ENCODE measurements around the gene POU3F3.

Gene POU3F3

DNA sequence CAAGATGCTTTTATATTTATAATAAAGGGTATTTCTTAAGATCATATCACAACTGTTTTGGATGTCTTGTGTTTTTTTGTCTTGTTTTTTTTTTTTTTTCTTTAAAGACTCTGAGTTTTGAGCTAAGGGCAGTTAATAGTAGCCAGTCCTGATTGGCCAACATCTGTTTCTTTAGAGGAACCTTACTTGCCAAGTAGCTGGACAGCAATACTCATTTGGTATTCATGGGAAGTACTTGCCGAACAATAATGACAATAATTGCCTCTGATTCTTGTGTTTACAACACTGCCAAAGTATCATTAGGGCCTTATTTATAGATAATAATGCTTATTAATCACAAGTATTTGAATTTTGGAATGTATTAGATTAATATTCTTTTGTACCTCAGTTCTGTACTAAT is 17.1 kb upstream of the POU3F3 start:
- Histone ChIP-seq H3K4me3 (ENCODE audit: low read length) (no peak overlapping the region), H3K9ac (ENCODE audit: low read length) (no peak overlapping the region), H3K4me1 (ENCODE audit: control insufficient read depth, insufficient read depth, low read length) (no peaks in the 10 kb centered on the region), H3K27me3 (ENCODE audit: control insufficient read depth, insufficient read depth, low read length) (no peaks in the 10 kb centered on the region), H3K27ac (ENCODE audit: low read depth, low read length) (no peak overlapping the region), H3K36me3 (ENCODE audit: control insufficient read depth, insufficient read depth, low read length) (no peaks in the 10 kb centered on the region)

DNA sequence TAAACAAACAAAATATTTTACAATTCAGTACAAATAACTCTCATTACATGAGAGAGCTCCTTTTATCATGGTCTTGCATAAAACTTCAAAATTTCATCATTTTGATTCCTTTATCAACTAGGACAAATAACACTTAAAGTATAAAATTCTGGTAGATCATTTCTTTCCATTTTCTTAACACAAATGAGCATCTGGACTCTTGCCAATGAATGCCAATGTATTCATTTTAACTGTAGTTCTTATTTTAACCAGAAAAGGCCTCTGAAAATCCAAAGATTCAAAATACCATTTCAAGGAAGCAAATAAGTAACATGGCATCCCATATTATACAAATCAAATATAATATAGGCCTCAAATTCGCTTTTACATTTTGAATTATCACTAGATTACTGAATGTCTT is 13.8 kb upstream of the POU3F3 start:
- Histone ChIP-seq H3K4me1 (ENCODE audit: control insufficient read depth, insufficient read depth, low read length) (no peaks in the 10 kb centered on the region), H3K9ac (ENCODE audit: low read length) (no peak overlapping the region), H3K4me3 (ENCODE audit: low read length) (no peak overlapping the region), H3K36me3 (ENCODE audit: control insufficient read depth, insufficient read depth, low read length) (no peaks in the 10 kb centered on the region), H3K27me3 (ENCODE audit: control insufficient read depth, insufficient read depth, low read length) (peaks cover 28% of the 10 kb centered on the region), H3K27ac (ENCODE audit: low read depth, low read length) (no peak overlapping the region)

DNA sequence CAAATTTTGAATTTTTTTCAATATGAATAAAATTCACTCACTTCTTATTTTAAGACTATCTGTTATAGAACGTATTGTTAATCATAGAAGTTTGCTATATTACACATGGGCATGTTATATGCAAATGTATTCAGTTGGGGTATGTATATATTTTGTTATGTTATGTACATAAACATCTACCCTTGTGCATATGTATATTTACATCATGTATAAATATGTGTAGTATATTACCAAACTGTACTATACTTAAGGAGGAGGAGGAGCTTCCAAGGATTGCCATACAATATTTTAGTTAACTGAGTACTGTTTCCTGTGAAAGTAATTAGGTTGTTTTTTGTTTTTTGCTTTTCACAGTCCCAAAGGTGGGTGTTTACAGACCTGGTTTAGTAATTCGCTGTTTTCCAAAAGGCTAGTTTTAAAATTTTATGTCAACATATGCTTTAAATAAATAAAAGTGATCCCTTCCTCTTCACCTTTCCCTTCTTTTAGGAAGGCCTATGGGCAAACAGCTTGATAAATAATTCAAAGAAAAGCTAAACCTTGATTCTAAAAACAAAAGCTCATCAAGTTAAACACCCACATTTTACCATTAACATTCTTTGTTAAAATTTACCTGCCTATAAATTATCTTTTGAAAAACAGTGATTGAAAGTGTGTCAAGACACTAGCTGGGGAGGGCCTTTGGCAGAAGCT is 12.9 kb upstream of the POU3F3 start:
- Histone ChIP-seq H3K27me3 (ENCODE audit: control insufficient read depth, insufficient read depth, low read length) (peaks cover 36% of the 10 kb centered on the region), H3K9ac (ENCODE audit: low read length) (no peak overlapping the region), H3K27ac (ENCODE audit: low read depth, low read length) (no peak overlapping the region), H3K4me1 (ENCODE audit: control insufficient read depth, insufficient read depth, low read length) (no peaks in the 10 kb centered on the region), H3K36me3 (ENCODE audit: control insufficient read depth, insufficient read depth, low read length) (no peaks in the 10 kb centered on the region), H3K4me3 (ENCODE audit: low read length) (no peak overlapping the region)

DNA sequence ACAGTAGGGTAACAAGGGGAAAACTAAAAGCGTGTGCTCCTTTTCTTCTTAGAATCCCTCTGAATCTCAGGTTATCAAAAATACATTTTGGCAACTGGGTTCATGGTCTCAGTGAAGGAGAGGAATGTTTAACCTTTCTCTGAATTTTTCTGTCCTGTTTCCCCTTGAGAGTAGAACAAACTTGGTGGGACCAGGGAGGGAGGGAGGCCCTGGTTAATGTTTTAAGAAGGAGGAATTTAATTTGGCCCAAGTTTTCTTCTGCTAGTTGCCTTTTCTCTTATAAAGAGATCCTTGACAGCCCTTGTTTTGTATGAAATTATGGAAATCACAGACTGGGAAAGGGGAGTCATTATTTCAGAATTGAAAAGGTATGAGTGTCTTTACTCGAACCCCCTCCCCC is 12.2 kb upstream of the POU3F3 start:
- H3K4me3 ChIP-seq (ENCODE audit: low read length) = no peak overlapping the region
- H3K9ac ChIP-seq (ENCODE audit: low read length) = no peak overlapping the region
- H3K36me3 ChIP-seq (ENCODE audit: control insufficient read depth, insufficient read depth, low read length) = no peaks in the 10 kb centered on the region
- no peak overlapping the region for H3K27ac ChIP-seq (ENCODE audit: low read depth, low read length)
- H3K27me3 ChIP-seq (ENCODE audit: control insufficient read depth, insufficient read depth, low read length) = peaks cover 40% of the 10 kb centered on the region
- H3K4me1 ChIP-seq (ENCODE audit: control insufficient read depth, insufficient read depth, low read length) = no peaks in the 10 kb centered on the region

DNA sequence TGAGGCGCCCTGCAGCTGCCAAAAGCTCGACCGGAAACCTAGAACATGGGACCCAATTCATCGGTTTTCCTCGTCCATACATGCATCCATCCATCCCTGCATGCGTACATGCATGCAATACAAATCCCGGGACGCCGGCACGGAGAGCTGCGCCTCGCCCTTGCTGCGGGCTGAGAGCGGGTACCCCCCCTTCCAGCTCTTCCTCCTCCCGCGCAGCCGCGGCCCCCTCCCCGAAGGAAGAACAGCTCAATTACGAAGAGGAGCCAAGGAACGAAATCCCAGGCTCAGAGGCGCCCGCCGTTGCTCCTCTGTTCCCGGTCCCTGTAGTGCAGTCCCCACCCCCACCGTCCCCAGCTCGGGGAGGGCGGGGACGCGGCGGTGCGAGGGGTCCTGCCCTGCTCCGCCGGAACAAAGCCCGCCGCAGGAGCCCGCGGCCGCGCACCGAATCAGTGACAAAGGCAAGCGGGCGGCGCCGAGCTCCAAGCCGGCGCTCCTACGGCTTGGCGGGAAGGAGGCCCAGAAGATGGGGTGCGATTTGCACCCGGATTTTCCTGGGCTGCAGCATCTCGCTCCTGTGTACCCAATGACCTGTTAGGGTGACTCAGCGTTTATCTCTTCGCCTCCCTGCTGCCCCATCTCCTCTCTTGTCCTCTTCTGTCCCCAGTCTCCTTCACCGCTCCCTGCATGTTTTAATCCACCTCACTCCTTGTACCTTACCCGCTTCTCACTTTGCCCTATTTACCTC is 8.9 kb upstream of the POU3F3 start:
- Histone ChIP-seq H3K4me3 (ENCODE audit: low read length) (no peak overlapping the region), H3K36me3 (ENCODE audit: control insufficient read depth, insufficient read depth, low read length) (no peaks in the 10 kb centered on the region), H3K27me3 (ENCODE audit: control insufficient read depth, insufficient read depth, low read length) (peaks cover 43% of the 10 kb centered on the region), H3K27ac (ENCODE audit: low read depth, low read length) (no peak overlapping the region), H3K9ac (ENCODE audit: low read length) (no peak overlapping the region), H3K4me1 (ENCODE audit: control insufficient read depth, insufficient read depth, low read length) (no peaks in the 10 kb centered on the region)

DNA sequence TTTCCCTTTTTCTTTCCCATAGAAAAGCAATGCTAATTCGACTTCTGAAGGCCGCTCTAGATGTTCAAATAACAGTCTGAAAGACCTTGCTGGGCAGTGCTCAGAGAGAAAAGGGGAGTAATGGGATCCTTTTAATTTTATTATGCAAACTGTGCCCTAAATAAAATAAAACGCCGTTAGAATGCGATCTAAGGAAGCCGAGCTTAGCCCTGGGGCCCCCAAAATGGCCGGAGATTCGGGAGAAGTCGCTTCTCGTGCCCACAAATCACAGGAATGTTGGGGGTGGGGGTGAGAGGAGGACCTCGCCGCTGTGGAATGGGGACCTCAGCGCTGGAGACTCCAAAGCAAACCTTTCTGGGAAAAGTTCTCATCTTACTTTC is 8.4 kb upstream of the POU3F3 start:
- no peaks in the 10 kb centered on the region for H3K4me1 ChIP-seq (ENCODE audit: control insufficient read depth, insufficient read depth, low read length)
- H3K27ac ChIP-seq (ENCODE audit: low read depth, low read length) = no peak overlapping the region
- peaks cover 46% of the 10 kb centered on the region for H3K27me3 ChIP-seq (ENCODE audit: control insufficient read depth, insufficient read depth, low read length)
- H3K4me3 ChIP-seq (ENCODE audit: low read length) = no peak overlapping the region
- no peak overlapping the region for H3K9ac ChIP-seq (ENCODE audit: low read length)
- H3K36me3 ChIP-seq (ENCODE audit: control insufficient read depth, insufficient read depth, low read length) = no peaks in the 10 kb centered on the region

DNA sequence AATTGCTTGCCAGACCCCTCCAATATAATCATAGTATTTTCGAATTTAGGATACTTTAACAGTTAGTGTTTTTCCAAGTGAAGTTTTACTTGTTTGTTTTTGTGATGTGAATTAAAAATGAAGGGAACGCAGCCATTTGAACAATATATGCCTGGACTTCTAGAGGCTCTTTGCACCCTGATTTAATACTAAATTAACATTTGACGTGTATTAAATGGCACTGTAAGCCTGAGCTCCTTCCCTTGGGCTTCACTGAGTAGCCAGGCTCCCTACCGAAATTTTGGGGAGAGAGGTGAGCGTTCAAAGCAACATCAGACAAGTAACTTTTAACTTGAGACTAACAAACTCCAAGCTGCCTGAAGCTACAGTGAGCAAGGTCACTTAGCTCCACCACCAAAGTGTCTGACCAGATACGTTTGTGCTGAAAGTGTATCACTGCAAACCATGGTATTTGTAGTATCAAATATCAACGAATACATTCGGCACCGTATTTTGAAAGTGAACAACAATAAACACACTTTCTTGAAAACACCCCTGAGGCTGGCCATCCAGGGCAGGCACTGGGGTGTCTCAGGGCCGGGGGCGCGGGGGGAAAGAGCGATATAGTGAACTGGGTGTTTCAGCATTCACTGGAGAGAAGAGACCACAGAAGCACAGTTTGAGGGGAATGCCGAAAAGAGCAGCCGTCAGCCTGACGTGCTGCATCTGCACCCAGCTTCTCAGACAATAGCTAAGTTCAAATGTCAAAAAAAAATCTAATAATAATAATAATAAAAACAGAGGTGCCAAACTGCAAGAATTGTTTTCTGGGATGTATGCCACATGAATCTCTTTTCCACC is 7.7 kb upstream of the POU3F3 start:
- H3K9ac ChIP-seq (ENCODE audit: low read length) = no peak overlapping the region
- H3K27ac ChIP-seq (ENCODE audit: low read depth, low read length) = no peak overlapping the region
- no peaks in the 10 kb centered on the region for H3K36me3 ChIP-seq (ENCODE audit: control insufficient read depth, insufficient read depth, low read length)
- no peaks in the 10 kb centered on the region for H3K4me1 ChIP-seq (ENCODE audit: control insufficient read depth, insufficient read depth, low read length)
- no peak overlapping the region for H3K4me3 ChIP-seq (ENCODE audit: low read length)
- peaks cover 50% of the 10 kb centered on the region for H3K27me3 ChIP-seq (ENCODE audit: control insufficient read depth, insufficient read depth, low read length)

DNA sequence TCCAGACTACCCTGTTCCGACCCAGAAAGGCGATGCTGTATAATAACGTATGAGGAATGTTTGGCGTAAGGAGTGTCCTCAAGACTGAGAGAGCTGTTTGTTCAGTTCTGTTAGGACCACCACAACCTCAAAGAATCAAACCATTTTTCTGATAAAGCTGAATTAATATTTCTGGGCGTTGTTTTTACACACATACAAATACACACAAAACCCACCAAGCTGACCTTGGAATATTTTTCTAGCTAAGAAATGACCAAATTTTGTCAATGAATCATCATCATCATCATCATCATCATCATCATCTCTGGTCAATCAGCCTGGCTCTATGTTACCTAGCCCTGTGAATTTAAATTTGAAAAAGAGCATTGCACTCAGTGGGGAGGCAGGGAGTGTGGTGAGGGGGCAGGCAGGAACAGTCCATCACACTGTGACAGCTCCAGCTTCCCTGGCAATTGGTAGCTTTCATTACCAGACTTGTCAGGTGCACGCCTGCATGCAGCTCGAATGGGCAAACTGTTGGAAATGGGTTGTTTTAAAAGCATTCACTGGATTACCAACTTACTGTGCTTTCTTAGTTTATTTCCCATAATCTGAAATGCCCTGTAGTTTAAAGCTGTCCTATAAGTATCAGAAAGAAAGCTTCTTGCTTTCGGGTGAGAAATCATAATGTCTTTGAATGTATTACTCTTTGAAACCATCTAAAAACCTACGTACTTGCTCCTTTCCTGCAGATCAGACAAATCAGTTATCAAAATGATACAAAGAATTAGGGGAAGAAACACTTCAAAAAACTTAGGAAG is 6.9 kb upstream of the POU3F3 start:
- no peaks in the 10 kb centered on the region for H3K4me1 ChIP-seq (ENCODE audit: control insufficient read depth, insufficient read depth, low read length)
- H3K4me3 ChIP-seq (ENCODE audit: low read length) = no peak overlapping the region
- no peak overlapping the region for H3K27ac ChIP-seq (ENCODE audit: low read depth, low read length)
- no peaks in the 10 kb centered on the region for H3K36me3 ChIP-seq (ENCODE audit: control insufficient read depth, insufficient read depth, low read length)
- no peak overlapping the region for H3K9ac ChIP-seq (ENCODE audit: low read length)
- peaks cover 50% of the 10 kb centered on the region for H3K27me3 ChIP-seq (ENCODE audit: control insufficient read depth, insufficient read depth, low read length)

DNA sequence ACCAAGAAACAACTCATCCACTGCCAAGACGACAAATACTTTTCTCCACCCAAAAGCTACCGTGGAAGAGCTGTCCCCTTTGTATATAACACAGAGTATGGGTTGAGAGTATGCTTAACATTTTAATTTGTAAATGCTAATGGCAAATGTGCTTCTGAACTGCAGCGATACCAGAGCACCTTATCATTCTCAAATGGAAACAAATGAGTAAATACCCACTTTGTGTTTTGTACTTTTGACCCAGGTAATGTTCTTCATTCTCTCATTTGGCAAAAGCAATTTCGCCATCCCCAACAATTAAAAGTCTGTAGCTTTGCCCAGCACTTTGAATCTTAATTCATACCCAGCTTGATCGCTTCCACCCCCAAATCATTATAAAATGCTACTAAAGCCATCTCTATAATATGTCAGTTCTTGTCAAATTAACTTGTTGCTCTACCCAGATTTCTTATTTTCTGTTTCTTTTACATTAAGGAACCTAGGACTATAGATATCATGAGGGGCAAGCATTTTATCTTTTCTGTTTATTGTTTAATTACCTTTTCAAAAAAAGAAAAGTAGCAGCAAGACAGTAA is 6.2 kb upstream of the POU3F3 start:
- Histone ChIP-seq H3K27me3 (ENCODE audit: control insufficient read depth, insufficient read depth, low read length) (peaks cover 49% of the 10 kb centered on the region), H3K27ac (ENCODE audit: low read depth, low read length) (no peak overlapping the region), H3K36me3 (ENCODE audit: control insufficient read depth, insufficient read depth, low read length) (no peaks in the 10 kb centered on the region), H3K9ac (ENCODE audit: low read length) (no peak overlapping the region), H3K4me3 (ENCODE audit: low read length) (no peak overlapping the region), H3K4me1 (ENCODE audit: control insufficient read depth, insufficient read depth, low read length) (no peaks in the 10 kb centered on the region)

DNA sequence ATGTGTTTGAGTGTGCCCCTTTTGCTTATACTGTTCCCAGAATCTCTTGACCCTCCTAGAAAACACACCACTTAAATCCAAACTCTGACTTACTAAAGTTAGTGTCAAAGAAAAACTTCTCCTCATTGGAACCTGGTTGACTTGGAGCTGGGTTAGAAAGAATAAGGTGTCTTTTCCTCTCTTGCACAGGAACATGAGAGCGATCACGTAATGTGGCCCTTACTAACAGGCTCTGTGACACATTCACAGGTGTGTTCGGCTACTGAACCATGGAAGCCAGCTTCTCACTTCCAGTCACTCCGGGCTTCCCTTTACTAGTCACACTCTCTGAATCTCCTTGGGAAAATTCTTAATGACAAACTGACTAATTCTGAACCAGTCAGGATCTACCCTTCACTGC is 5.4 kb upstream of the POU3F3 start:
- Histone ChIP-seq H3K4me3 (ENCODE audit: low read length) (no peak overlapping the region), H3K27me3 (ENCODE audit: control insufficient read depth, insufficient read depth, low read length) (peaks cover 46% of the 10 kb centered on the region), H3K4me1 (ENCODE audit: control insufficient read depth, insufficient read depth, low read length) (peaks cover 2% of the 10 kb centered on the region), H3K9ac (ENCODE audit: low read length) (no peak overlapping the region), H3K27ac (ENCODE audit: low read depth, low read length) (no peak overlapping the region), H3K36me3 (ENCODE audit: control insufficient read depth, insufficient read depth, low read length) (no peaks in the 10 kb centered on the region)

DNA sequence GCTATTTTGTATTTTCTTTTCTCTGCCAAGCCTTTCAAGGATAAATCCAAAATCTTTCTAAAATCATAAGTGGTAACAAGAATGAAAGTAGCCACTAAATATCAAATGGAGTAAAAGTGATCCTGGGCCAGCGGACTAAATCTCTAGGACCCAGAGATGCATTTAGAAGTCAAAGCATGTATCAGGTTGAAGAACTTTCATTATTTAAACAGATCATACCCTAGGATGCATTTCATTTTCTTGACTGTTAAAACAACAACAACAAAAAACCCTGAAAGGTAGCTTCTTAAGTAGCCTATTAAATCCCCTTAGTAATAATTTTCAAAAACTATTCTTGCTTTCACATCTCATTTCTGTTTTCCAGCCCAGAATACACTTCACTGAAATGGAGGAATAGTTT is 4.8 kb upstream of the POU3F3 start:
- Histone ChIP-seq H3K27me3 (ENCODE audit: control insufficient read depth, insufficient read depth, low read length) (peaks cover 43% of the 10 kb centered on the region), H3K4me3 (ENCODE audit: low read length) (no peak overlapping the region), H3K4me1 (ENCODE audit: control insufficient read depth, insufficient read depth, low read length) (peaks cover 2% of the 10 kb centered on the region), H3K27ac (ENCODE audit: low read depth, low read length) (no peak overlapping the region), H3K36me3 (ENCODE audit: control insufficient read depth, insufficient read depth, low read length) (no peaks in the 10 kb centered on the region), H3K9ac (ENCODE audit: low read length) (no peak overlapping the region)

Measured in rectal smooth muscle tissue (tissue), 1 donor.